Measurements from ENCODE around the gene VAMP8. TPM values are rescaled to one million over a fixed set of nuclear protein-coding genes. Genes with fewer than 3 reads are reported as not detected.
A peak's percentile ranks its signal among the peaks of the same experiment; 100 is the strongest.

The VAMP8 gene
- total and polyA plus RNA-seq, 2 donors (not counting 3 experiments of a cell fraction or from before 2014, with no cell fraction given): 39.0 to 68.7 TPM

- H2AFZ ChIP-seq (ENCODE audit: low read depth, low read length): no peak overlapping the region
- peak overlapping the region; percentile 78 for H3K9ac ChIP-seq (replicated peaks; ENCODE audit: extremely low read depth, insufficient read depth, low read length)
- no peaks in the 10 kb centered on the region for H3K27me3 ChIP-seq (ENCODE audit: control insufficient read depth in 2 of 2, insufficient read depth in 2 of 2, low read length in 2 of 2)
- H3K9me3 ChIP-seq (replicated peaks; ENCODE audit: control insufficient read depth, insufficient read depth, low read length): no peaks in the 10 kb centered on the region
- CTCF ChIA-PET: interaction anchor here (0.9 kb wide), 2 partner anchors 9 kb away, joined by 4 to 5 read pairs; partner anchors contain the start of genes RNF181 and VAMP8
- H3K4me3 ChIP-seq (replicated peaks in 1 of 3; ENCODE audit: insufficient read depth in 1 of 3, low read depth in 1 of 3, low read length in 3 of 3): peak overlapping the region in 2 of 3 experiments; percentile 1 to 58
- POLR2A ChIA-PET: interaction anchor here (0.6 to 1.3 kb wide), 6 partner anchors 9 to 77 kb away, joined by 3 to 8 read pairs (median 6); partner anchors contain the start of genes C2orf68, MAT2A, RNF181 and USP39
- no peaks in the 10 kb centered on the region for H3K36me3 ChIP-seq (ENCODE audit: control insufficient read depth in 2 of 2, extremely low read depth in 1 of 2, insufficient read depth in 2 of 2, low read length in 2 of 2)
- H3K4me1 ChIP-seq (ENCODE audit: control insufficient read depth, extremely low read depth, insufficient read depth, low read length): peaks cover 63% of the 10 kb centered on the region
- peak; percentile 51 for DNase-seq (ENCODE audit: low read depth, low spot score)
- H3K4me2 ChIP-seq (ENCODE audit: insufficient read depth, low read length): peak overlapping the region; percentile 40
- H3K27ac ChIP-seq (ENCODE audit: insufficient read depth, low read depth, low read length): peak overlapping the region; percentile 66
- H3K79me2 ChIP-seq (ENCODE audit: control insufficient read depth, insufficient read depth, low read length): peaks cover 20% of the 10 kb centered on the region
- no TSS peak for BruUV-seq (replicated peaks)
- dilution Hi-C loops (cut with MboI; ENCODE audit: extremely low pct_ligation_motif_present, low sequenced_read_pairs) (no loop called here), intact Hi-C loops (cut with micrococcal nuclease) (loop anchor here (1.0 to 2.0 kb wide), 4 partner anchors 10 to 31 kb away; partner anchors contain the start of genes GGCX, RNF181, TMEM150A and USP39)
- FAIRE-seq: no peak
- TF ChIP-seq JUN (IDR thresholded peaks at IDR 0.05; ENCODE audit: borderline replicate concordance, insufficient read depth, insufficient read length, low read depth): peak; percentile 52
- peak; percentile 1 for TF ChIP-seq POLR2AphosphoS5 (IDR thresholded peaks at IDR 0.05; ENCODE audit: insufficient read depth, low read depth, low read length)
- TF ChIP-seq FOS (IDR thresholded peaks at IDR 0.05; ENCODE audit: borderline replicate concordance, insufficient read depth, low read length): peak; percentile 55
- no peak for TF ChIP-seq MYC (IDR thresholded peaks at IDR 0.05; ENCODE audit: low read depth, low read length)
- no peak for TF ChIP-seq MAX (IDR thresholded peaks at IDR 0.05; ENCODE audit: insufficient read depth, insufficient read length)
- no peaks in the 10 kb centered on the region for H3K9me1 ChIP-seq (replicated peaks; ENCODE audit: control insufficient read depth, extremely low read depth, insufficient read depth, low read length)
- H4K20me1 ChIP-seq (replicated peaks; ENCODE audit: control insufficient read depth, extremely low read depth, insufficient read depth, low read length): no peaks in the 10 kb centered on the region
Measured at GRCh38 chr2:85585781-85586105, 8.4 kb downstream of the VAMP8 start.

GRCh38 chr2:85588236-85588635 is 10.8 kb downstream of the VAMP8 start:
- Histone ChIP-seq H3K4me1 (ENCODE audit: control insufficient read depth, extremely low read depth, insufficient read depth, low read length) (peaks cover 68% of the 10 kb centered on the region), H3K27me3 (ENCODE audit: control insufficient read depth in 2 of 2, insufficient read depth in 2 of 2, low read length in 2 of 2) (no peaks in the 10 kb centered on the region), H3K9ac (replicated peaks; ENCODE audit: extremely low read depth, insufficient read depth, low read length) (no peak overlapping the region), H3K9me3 (replicated peaks; ENCODE audit: control insufficient read depth, insufficient read depth, low read length) (no peaks in the 10 kb centered on the region), H3K36me3 (ENCODE audit: control insufficient read depth in 2 of 2, extremely low read depth in 1 of 2, insufficient read depth in 2 of 2, low read length in 2 of 2) (peaks cover 0 to 9% of the 10 kb centered on the region in 2 experiments), H3K27ac (ENCODE audit: insufficient read depth, low read depth, low read length) (peak overlapping the region; percentile 94), H3K79me2 (ENCODE audit: control insufficient read depth, insufficient read depth, low read length) (peaks cover 28% of the 10 kb centered on the region), H3K9me1 (replicated peaks; ENCODE audit: control insufficient read depth, extremely low read depth, insufficient read depth, low read length) (no peaks in the 10 kb centered on the region), H4K20me1 (replicated peaks; ENCODE audit: control insufficient read depth, extremely low read depth, insufficient read depth, low read length) (no peaks in the 10 kb centered on the region), H2AFZ (ENCODE audit: low read depth, low read length) (no peak overlapping the region), H3K4me3 (replicated peaks in 1 of 3; ENCODE audit: insufficient read depth in 1 of 3, low read depth in 1 of 3, low read length in 3 of 3) (no peak overlapping the region), H3K4me2 (ENCODE audit: insufficient read depth, low read length) (peak overlapping the region; percentile 45)
- no peak for TF ChIP-seq POLR2A (IDR thresholded peaks at IDR 0.05; ENCODE audit: low read depth, low read length)
- TF ChIP-seq CTCF (IDR thresholded peaks at IDR 0.05; ENCODE audit: extremely low read depth in 1 of 2, insufficient read depth in 1 of 2, low read depth in 1 of 2, low read length in 2 of 2): no peak
- TF ChIP-seq GATA2 (IDR thresholded peaks at IDR 0.05; ENCODE audit: insufficient read depth, insufficient read length, low read depth, low read length): no peak
- no peak for TF ChIP-seq MAX (IDR thresholded peaks at IDR 0.05; ENCODE audit: insufficient read depth, insufficient read length)
- TF ChIP-seq JUN (IDR thresholded peaks at IDR 0.05; ENCODE audit: borderline replicate concordance, insufficient read depth, insufficient read length, low read depth): no peak
- TF ChIP-seq FOS (IDR thresholded peaks at IDR 0.05; ENCODE audit: borderline replicate concordance, insufficient read depth, low read length): no peak
- no peak for TF ChIP-seq EZH2 (IDR thresholded peaks at IDR 0.05; ENCODE audit: borderline replicate concordance, low read depth, low read length, severe bottlenecking)
- no peak for TF ChIP-seq MYC (IDR thresholded peaks at IDR 0.05; ENCODE audit: low read depth, low read length)
- TF ChIP-seq POLR2AphosphoS5 (IDR thresholded peaks at IDR 0.05; ENCODE audit: insufficient read depth, low read depth, low read length): no peak
- BruUV-seq (replicated peaks): no TSS peak
- POLR2A ChIA-PET: interaction anchor here (1.1 to 1.4 kb wide), 3 partner anchors 12 to 28 kb away, joined by 3 to 4 read pairs (median 3); partner anchors contain the start of gene USP39
- intact Hi-C loops (cut with micrococcal nuclease): no loop called here
- dilution Hi-C loops (cut with MboI; ENCODE audit: extremely low pct_ligation_motif_present, low sequenced_read_pairs): no loop called here
- CTCF ChIA-PET: interaction anchor here (0.6 to 1.2 kb wide), 2 partner anchors 8 to 13 kb away, joined by 3 read pairs; no protein-coding TSS in a partner anchor
- FAIRE-seq: no peak
- DNase-seq (ENCODE audit: low read depth, low spot score): no peak

Measured in endothelial cell of umbilical vein (primary cell).